HG02759 (cell line): ENCODE measurements around the gene IFNL2.
"Not testable (repeated sequence)": the region's sequence is repeated elsewhere in the genome, so short reads cannot be mapped to it uniquely, and the experiment has no call there.

Experiments
- ATAC-seq: cut with Tn5 transposase; IDR thresholded peaks from one replicate; pipeline ENCODE4 v1.9.1; 2021; ENCODE audit warnings: mild to moderate bottlenecking, moderate library complexity; ENCODE audit not compliant: unreplicated experiment

The IFNL2 gene

DNA sequence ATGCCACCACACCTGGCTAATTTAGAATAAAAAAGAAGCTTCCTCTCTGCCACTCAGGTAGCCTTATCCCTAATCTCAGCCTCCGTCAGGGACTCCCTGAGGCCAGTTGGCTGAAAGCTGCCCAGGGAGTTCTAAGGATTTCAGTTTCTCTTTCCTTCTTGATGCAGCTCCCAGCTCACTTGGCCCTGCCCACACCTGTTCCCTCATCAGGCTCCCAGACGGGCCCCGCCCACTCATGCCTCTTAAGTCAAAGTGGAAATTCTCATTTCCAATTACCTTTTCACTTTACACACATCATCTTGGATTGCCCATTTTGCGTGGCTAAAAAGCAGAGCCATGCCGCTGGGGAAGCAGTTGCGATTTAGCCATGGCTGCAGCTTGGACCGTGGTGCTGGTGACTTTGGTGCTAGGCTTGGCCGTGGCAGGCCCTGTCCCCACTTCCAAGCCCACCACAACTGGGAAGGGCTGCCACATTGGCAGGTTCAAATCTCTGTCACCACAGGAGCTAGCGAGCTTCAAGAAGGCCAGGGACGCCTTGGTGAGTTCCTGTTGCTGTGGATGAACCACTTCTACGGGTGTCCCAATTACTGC, 28.0 kb downstream of the IFNL2 start, which contains the start of gene IFNL1:
Gene IFNL1 (plus strand): TSS at position 353 of the 591 bp plus-strand sequence. CDS start 15 bp downstream, at position 368.
- no peak for ATAC-seq

GRCh38 chr19:39296906-39297305, 28.7 kb downstream of the IFNL2 start:
- ATAC-seq = no peak

DNA sequence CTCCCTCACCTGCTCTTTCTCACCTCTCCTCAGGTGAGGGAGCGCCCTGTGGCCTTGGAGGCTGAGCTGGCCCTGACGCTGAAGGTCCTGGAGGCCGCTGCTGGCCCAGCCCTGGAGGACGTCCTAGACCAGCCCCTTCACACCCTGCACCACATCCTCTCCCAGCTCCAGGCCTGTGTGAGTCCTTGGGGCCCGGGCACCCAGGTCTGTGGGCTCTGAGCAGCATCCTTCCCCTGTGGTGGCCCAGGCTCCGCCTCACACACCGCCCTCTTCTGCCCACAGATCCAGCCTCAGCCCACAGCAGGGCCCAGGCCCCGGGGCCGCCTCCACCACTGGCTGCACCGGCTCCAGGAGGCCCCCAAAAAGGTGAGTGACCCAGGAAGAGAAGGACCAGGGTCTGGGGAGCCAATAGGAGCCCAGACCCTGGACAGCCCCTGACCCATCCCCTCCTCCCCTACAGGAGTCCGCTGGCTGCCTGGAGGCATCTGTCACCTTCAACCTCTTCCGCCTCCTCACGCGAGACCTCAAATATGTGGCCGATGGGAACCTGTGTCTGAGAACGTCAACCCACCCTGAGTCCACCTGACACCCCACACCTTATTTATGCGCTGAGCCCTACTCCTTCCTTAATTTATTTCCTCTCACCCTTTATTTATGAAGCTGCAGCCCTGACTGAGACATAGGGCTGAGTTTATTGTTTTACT, 29.9 kb downstream of the IFNL2 start:
- no peak for ATAC-seq

- no peak for ATAC-seq
These were observed 31.2 kb downstream of the IFNL2 start for GRCh38 chr19:39299404-39299803.

GRCh38 chr19:39299832-39300231, 31.6 kb downstream of the IFNL2 start:
- no peak for ATAC-seq

GRCh38 chr19:39301021-39301420, 32.8 kb downstream of the IFNL2 start:
- ATAC-seq = no peak

DNA sequence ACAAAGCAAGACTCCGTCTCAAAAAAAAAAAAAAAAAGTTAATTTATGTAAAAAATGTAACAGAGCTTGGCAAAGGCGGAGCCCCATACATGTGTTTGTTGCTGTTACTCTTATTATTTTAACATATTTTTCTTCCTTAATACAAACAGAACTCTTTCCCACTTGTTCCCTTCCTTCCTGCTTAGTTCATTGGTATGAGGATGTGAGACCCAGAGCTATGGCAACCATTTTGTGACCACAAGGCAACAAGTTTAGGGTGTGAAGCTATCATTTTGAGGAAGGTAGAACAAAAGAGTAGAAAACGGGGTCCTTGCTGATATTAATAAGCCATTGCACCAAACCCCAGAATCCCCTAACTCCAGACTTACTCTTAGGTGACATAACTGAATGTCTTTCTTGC, 33.4 kb downstream of the IFNL2 start:
- no peak for ATAC-seq

DNA sequence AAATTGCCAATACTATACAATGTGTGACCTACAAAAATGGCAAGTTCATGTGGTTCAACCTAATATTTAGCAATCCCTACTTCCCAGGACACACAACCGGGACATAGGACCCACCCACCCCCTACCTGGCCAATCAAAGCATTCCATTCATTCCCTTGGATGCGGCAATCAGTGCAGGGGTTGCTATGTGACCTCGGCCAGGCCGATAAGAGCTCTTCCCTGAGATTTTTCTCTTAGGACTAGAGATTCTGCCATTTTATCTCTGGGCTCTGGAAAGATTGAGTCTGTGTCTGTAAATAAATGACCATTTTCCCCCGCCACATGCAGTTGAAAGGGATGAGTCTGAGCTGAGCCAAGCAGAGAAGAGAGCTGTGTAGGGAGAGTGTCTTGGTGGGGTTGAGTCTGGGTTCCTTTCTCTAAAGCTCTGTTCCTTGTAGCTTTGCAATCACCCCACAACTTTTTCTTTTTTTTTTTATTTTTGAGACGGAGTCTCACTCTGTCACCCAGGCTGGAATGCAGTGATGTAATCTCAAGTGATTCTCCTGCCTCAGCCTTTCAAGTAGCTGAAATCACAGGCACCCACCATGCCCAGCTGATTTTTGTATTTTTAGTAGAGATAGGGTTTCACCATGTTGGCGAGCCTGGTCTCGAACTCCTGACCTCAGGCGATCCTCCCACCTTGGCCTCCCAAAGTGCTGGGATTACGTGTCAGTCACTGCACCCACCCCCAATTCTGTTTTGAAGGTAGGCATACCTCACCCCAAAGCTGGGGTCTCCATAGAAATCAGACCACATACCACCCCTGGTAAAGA, 35.4 kb downstream of the IFNL2 start:
- no peak for ATAC-seq

DNA sequence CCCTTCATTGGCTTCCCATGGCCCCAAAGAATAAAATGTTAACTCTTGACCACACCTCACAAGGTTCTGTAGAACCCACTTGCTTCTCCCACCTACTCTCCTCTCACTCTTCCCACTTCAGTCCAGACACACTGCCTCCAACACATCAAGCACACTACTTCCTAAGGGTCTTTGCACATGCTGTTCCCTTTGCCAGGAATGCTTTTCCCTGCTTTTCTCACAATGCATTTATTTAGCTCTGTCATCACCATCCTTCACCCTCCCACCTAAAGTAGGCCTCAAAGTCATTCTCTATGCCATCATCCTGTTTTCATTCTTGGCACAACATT, 36.0 kb downstream of the IFNL2 start:
- ATAC-seq = no peak

GRCh38 chr19:39304701-39305571, 36.7 kb downstream of the IFNL2 start:
- ATAC-seq = no peak

GRCh38 chr19:39306075-39306474, 37.9 kb downstream of the IFNL2 start:
- no peak for ATAC-seq

- no peak for ATAC-seq
These were observed 39.0 kb downstream of the IFNL2 start for GRCh38 chr19:39307046-39307821.

DNA sequence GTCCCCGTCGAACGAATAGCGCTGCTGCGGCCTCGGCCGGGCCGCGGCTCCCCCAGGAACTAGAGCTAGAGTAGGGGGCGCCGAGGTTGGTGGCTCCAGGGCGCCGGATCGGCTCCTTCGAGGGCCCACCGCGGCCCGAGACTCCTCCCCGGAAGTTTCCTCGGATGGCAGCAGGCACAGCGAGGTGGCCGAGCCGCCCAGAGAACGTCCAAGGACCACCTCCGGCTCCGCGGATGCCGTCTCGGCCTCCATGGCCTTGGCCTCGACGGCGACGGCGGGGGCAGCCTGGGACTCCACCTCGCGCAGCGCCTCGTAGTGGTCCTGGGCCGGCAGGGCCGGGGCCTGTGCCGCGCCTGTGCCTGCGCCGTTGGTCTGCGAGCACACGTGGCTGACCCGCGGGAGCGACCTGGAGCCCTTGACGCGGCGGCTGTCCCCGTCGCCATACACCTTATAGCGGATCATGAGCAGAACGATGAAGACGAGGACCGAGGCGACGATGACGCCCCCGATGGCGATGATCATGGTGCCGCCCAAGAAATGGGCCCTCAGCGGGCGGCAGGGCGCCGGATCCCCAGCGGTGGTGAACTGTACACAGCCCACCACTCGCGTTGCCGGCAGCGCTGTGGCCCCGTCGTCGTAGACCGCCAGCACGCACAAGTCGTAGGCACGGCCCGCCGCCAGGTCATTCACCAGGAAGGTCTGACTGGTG, 39.8 kb downstream of the IFNL2 start:
- no peak for ATAC-seq

- ATAC-seq = no peak
These were observed 40.5 kb downstream of the IFNL2 start for GRCh38 chr19:39308531-39309304.

- not testable (repeated sequence) for ATAC-seq
These were observed 41.1 kb downstream of the IFNL2 start for GRCh38 chr19:39309305-39309670.

GRCh38 chr19:39310558-39311311, 42.5 kb downstream of the IFNL2 start:
- ATAC-seq = no peak

- ATAC-seq = no peak
These were observed 46.0 kb downstream of the IFNL2 start for GRCh38 chr19:39314016-39314728.

GRCh38 chr19:39315933-39316332, 47.7 kb downstream of the IFNL2 start:
- no peak for ATAC-seq
